Dedifferentiated amniotic fluid mesenchymal stem cell (primary cell): ENCODE results near the gene GRK2.

Source experiments
- DNase-seq: peaks from one replicate; pipeline ENCODE4 v3.0.0-alpha.2; 2016; ENCODE audit errors: extremely low spot score

The GRK2 gene

DNA sequence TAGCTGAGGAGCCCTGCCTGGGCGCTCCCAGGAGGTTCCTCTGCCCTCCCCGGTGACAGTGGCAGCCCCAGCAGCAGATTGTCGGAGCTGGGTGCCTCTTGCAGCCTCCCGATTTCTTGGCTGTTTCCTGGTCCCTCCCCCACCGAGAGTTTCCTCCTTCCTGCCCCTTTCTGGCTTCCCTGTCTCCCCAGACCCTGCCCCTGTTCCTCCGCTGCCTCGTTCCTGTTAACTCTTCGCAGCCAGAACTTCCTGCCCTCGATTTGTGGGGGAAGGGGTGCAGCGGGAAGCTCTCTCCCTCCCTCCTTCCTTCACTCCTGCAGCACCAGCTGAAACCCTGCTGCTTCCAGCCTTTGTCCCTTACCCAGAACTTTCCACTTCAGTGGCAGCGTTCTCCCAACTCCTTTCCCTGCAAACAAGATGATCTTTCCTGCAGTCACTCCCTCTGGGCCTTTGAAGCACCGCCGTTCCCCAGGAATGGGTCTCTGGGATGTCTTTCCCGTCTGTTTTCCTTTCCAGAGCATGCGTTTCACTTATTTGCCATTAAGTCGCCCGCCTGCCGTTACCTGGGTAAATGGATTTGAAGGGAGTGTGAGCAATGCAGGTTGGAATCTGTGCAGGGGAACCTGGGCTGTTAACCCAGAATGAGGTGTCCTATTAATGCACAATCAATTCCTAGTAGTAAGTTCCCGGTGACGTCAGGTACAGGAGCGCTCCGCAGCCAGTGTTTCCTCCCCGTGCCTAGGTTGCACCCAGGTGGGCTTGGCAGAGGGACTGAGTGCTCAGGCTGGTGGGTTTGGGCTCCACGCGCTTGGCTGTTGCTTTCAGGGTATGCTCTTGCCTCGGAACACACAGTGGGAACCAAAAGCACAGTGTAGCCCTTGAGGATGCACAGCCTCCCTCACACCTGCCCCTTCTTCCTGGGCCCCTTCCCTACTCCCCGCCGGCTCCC is 4.3 kb downstream of the GRK2 start:
- no peak for DNase-seq

DNA sequence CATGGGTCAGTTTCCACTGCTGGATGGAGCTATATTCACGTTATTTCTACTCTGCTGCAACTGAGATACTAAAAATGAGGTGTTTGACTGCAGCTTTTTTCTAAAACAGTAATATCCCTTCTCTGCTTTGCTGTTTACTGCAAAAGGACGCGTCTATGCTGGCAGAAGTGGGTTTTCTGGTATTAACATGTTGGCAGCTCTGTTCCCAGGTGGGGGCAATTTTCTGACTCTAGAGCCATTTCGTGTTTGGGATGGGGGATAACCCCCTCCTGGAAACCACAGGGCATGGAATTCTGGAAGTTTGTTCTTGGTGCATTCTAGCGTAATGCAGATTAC is 4.9 kb downstream of the GRK2 start:
- no peak for DNase-seq

- DNase-seq: no peak
These were observed 5.4 kb downstream of the GRK2 start for GRCh38 chr11:67271541-67272284.

GRCh38 chr11:67272327-67273259 is 6.3 kb downstream of the GRK2 start:
- no peak for DNase-seq

DNA sequence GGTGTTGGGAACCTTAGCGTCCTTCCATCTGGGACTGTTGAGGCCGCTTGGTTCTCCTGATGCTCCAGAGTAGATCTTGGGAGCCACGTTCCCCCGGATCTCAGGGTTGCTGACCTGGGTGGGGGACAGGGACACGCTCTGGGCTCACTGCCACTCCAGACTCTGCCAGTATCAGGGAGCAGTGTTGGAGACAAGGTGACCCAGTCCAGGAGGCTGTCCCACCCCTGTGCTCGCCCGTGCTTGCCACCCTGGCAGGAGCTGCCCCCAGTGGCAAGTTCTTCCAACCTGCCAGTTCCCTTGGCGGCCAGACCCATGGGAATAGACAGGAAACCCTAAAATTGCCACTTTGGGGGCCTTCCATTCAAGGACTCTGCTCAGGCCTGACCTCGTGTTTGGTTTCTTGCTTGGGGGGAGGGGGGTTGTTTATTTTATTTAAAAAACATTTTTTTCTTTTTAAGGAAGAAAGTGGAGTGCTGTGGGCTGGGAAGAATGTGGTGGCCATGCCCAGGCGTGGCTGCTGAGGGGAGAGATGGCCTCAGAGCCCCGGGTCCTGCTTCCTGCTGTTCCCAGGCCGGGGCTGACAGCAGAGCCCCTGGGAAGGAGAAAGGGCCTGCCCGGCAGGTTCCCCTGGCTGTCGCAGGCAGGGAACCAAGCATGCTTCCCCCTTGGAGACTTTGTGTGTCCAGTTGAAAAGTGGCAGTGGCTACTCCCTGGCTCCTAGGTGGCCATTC is 7.2 kb downstream of the GRK2 start:
- no peak for DNase-seq

- no peak for DNase-seq
These were observed 8.7 kb downstream of the GRK2 start for GRCh38 chr11:67274768-67275605.

GRCh38 chr11:67275606-67276409 is 9.5 kb downstream of the GRK2 start:
- DNase-seq: no peak

- DNase-seq: no peak
These were observed 10.5 kb downstream of the GRK2 start for GRCh38 chr11:67276781-67277230.

DNA sequence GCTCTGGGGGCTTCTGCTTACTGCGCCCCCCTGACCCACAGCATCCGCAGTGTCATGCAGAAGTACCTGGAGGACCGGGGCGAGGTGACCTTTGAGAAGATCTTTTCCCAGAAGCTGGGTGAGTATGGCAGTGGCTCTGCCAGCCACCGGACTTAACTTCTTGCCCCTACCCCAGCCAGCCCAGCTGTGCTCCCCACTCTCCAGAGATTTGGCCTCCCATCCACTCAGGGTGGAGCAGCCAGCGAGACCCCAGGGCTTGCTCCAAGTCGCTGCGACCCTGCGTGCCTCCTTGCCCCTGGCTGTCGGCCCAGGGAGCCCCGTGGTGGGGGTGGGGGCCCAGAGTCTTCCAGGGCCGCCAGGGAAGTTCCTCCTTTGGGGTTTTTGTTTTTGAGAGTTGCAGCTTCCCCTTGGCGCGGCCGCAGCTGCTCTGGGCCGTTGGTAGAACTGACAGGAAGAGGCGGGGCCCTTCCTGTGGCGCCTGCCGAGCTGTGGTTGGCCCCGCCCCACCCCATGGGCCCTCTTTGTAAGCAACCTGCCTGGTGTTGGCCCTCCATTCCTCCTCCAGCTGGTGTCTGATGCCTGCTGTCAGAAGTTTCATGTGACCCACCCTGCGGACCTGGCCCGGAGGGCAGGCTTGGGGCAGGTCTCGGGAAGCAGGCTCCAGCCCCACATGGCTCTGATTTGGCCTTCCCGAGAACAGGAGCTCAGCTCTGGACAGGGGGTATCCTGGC is 11.1 kb downstream of the GRK2 start:
- no peak for DNase-seq

DNA sequence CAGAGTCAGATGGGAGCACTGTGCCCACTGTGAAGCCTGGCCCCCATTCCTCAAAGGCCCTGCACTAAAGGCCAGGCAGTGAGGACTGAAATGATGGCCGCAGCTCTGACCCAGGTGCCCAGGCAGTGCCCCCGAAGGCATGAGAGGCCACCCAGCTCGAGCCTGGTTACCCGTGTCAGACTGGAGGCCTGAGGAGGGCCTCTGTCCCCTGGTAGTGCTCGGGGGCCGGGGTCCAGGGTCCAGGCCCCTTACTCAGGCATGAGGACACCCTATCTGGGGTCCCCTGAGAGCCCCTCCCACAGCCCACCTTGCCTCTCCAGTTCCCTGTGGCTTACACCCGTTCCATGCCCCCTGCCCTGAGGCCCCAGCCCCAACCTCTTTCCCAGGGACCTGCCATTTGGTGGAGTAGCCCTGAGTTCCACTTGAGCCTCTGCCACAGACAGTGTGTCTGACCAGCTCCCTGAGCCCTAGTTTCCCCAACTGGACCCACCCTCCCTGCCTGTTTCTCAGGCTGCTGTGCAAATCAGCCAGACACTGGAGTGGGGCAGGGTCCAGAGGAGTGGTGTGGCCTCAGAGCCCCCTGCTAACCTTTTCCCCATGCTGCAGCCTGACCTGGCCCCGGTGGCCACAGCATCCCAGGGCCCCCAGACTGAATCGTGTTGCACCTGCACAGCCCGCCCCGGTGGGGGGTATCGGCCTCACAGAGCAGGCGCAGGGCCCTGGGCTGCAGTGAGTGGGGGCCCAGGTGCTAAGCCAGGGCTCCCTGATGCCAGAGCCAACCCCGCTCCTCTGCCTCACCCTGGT is 12.1 kb downstream of the GRK2 start:
- DNase-seq: no peak

DNA sequence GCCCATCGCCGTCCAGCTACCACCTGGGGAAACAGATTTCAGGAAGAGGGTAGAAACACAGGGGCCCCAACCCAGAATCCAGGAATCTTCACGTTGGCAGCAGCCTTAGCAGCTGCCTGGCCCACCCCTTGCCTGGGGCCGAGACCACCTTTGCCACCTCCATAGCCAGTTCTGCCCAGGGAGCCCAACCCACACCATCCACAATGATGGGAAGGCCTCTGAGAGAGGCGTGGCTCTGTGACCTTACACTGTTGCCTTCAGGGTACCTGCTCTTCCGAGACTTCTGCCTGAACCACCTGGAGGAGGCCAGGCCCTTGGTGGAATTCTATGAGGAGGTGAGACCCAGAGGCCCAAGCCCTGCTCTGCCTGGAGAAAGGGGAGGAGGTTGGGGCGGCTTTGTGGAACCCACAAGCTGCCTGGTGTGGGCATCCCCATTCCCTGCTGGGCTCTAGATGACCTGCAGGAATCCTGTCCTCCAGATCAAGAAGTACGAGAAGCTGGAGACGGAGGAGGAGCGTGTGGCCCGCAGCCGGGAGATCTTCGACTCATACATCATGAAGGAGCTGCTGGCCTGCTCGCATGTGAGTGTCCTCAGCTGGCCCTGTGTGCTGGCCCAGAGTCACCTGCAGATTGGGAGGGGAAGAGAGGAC is 12.8 kb downstream of the GRK2 start:
- no peak for DNase-seq

- DNase-seq: no peak
These were observed 13.5 kb downstream of the GRK2 start for GRCh38 chr11:67279589-67280340.

DNA sequence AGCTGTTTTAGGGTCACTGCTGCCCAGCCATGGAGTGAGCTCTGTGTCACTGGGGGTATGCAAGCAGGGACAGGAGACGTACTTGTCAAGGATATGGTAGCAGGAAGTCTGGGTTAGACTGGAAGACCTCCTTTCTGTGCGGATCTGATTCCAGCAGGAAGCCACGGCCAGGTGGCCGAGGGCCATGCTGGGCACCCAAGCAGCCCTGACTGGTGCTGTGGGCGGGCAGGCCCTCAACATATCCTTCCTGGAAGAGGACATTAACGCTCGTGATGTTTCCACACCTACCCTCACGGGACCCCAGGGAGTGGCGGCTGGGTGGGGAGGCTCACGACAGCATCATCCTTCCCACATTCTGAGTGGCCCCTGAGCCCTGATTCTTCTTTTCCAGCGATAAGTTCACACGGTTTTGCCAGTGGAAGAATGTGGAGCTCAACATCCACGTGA is 14.1 kb downstream of the GRK2 start:
- no peak for DNase-seq

DNA sequence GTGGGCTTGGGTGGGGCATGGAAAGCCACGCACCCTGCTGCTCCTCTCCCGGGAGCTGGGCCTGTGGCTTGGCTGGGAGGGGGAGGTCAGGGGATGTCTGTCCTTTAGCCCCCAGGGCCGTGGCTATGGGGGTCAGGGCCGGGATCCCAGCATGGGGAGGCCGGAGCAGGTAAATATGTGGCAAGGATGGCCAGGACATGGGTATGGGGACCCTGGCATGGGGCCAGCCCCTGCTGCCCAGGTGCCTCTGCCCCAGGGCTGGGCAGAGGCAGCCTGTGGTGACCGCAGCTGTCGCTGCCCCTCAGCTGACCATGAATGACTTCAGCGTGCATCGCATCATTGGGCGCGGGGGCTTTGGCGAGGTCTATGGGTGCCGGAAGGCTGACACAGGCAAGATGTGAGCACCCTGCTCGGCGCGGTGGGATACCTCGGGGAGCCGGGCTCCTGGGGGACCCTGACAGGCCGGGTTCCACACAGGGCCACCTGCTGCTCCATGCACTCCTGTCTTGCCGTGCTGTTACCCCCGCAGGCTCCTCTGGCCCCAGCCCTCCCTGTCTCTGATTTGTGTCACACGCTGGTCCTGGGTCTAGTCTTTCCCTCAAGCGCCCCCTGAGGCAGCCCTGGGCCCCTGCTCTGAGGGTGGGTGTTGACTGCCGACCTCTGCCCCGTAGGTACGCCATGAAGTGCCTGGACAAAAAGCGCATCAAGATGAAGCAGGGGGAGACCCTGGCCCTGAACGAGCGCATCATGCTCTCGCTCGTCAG is 14.7 kb downstream of the GRK2 start:
- no peak for DNase-seq

- no peak for DNase-seq
These were observed 15.4 kb downstream of the GRK2 start for GRCh38 chr11:67281552-67282150.
